ENCODE data around the gene PLCB3. TPM values are rescaled to one million over a fixed set of nuclear protein-coding genes. Genes with fewer than 3 reads are reported as not detected.

Gene PLCB3
- total RNA-seq, 1 donor from 2014 or later = 42.4 TPM

DNA sequence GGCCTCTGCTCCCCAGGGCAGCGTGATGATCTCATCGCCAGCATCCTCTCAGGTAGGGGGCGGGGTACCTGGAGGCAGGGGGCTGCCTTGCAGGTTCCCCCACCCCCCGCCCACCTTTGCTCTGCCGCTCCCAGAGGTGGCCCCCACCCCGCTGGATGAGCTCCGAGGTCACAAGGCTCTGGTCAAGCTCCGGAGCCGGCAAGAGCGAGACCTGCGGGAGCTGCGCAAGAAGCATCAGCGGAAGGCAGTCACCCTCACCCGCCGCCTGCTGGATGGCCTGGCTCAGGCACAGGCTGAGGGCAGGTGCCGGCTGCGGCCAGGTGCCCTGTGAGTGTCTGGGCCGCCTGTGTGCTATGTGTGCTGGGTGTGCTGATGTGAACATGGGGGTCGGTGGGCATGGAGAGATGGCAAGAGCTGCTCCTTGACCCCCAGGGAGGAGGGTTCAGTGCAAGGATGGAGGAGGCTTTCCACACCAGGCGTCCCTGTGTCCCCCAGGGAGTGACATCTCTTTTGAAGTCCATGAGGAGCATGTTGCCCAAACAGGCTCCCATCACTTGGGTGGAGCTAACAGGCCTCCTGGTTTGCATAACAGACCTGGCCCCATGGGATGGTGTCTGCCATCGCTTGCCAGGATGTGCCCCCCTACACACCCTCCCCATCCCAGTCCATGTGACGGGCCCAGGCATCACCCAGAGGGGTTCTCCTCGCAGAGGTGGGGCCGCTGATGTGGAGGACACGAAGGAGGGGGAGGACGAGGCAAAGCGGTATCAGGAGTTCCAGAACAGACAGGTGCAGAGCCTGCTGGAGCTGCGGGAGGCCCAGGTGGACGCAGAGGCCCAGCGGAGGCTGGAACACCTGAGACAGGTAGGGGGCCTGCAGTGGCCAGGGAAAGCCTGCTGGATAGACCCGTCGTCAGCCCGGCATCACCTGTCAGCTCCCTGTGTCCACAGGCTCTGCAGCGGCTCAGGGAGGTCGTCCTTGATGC, 14.1 kb downstream of the PLCB3 start:
- no peak for DNase-seq (ENCODE audit: low spot score)

DNA sequence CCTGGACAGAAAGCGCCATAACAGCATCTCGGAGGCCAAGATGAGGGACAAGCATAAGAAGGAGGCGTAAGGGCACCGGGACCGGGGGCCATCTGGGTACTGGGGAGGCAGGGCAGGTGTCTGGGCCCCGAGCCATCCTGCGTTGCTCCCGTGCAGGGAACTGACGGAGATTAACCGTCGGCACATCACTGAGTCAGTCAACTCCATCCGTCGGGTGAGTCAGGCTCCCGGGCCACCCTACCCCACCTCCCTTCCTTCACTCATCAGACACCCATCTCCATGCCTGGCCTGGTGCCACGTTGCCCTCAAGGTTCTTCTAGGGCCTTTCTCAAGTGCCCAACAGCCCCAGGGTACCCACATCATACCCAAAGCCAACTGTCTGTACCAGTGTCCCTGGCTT, 15.0 kb downstream of the PLCB3 start:
- no peak for DNase-seq (ENCODE audit: low spot score)

DNA sequence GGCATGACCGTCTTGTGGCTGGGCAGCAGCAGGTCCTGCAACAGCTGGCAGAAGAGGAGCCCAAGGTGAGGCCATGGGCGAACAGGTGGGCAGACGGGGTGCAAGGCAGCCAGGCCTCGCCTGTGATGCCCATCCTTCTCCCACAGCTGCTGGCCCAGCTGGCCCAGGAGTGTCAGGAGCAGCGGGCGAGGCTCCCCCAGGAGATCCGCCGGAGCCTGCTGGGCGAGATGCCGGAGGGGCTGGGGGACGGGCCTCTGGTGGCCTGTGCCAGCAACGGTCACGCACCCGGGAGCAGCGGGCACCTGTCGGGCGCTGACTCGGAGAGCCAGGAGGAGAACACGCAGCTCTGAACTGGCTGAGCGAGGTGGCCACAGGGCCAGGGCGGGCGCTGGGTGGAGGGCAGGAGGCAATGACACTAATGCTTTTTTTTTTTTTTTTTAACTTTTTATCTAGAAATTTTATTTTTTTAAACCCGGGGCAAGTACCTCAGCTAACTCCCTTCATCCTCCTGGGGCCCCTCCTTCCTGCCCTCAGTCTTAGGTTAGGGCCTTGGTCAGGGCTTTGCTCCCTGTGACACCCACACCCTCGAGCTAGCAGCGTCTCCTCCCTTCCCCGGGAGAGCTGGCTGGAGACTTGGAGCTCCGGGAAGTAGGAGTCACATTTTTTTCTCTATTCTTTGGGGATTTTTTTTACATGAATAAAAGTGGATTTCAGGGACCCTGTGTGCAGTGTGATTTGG, 16.0 kb downstream of the PLCB3 start:
- DNase-seq (ENCODE audit: low spot score) = no peak

DNA sequence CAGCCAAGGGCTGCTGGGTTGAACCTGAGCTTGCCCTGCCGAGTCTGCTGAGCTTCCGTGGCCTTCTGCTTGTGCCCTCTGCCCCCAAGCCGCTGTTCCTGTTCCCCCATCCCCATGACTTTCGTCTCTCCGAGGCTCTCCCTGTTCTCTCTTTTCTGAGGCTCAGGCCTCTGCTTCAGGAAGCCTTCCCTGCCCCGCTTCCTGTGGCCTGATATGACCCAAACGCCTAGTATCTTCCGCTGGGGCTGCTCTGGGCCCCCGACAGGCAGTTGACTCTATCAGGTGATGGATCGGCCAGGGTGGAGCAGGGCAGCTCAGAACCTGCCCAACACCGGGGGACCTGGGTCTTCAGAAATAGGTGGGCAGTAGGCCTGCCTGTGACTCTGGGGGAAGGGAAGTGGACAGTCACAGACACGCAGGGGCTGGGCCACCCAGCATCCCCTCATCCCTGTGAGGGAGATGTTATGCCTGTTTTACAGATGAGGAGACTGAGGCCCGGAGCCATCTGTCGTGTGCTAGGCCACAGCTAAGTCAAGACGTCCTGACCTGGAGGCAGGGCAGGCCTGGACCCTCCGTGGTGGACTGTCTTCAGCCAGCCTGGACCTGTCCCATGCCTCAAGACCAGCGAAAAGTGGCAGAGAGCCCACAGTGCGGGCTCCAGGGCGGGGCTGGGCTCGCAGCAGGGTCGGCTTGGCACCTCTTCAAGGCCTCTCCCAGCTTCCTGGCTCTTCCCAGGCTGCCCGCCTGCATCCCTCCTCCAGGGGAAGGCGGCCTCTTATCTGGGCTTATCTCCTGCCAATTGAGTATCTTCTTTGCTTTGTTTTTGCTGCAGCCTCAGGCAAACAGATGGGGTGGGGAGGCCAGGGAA, 16.9 kb downstream of the PLCB3 start:
- peak; percentile 73 for DNase-seq (ENCODE audit: low spot score)

DNA sequence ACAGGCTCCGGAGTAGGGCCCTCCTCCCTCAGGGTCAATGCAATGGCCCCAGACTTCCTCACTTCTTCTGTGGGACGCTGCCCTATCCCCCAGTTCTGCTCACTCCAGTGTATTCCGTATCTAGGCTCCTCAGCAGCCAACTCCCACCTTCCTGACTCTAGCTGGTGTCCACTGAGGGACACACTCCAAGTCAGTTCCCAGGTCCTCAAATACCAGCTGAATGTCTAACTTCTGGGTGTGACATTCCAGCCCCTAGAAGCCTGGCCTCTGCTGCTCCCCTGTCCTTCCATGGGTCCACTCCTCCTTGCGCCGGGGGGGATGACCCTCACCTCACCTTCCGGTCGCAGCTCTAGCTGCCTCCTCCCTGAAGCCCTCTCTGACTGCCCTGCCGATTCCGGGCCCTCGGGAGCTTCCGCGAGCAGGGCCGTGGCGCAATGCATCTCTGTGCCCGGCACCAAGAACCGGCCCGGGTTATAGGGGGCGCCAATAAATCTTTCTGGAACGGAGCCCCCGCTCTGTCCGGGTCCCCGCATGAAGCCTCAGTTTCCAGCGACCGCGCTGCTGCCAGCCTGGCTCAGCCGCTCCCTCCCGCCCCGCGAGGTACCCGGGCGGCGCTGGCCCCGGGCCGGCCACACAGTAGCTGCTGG, 17.7 kb downstream of the PLCB3 start:
- DNase-seq (ENCODE audit: low spot score) = peak; percentile 47

DNA sequence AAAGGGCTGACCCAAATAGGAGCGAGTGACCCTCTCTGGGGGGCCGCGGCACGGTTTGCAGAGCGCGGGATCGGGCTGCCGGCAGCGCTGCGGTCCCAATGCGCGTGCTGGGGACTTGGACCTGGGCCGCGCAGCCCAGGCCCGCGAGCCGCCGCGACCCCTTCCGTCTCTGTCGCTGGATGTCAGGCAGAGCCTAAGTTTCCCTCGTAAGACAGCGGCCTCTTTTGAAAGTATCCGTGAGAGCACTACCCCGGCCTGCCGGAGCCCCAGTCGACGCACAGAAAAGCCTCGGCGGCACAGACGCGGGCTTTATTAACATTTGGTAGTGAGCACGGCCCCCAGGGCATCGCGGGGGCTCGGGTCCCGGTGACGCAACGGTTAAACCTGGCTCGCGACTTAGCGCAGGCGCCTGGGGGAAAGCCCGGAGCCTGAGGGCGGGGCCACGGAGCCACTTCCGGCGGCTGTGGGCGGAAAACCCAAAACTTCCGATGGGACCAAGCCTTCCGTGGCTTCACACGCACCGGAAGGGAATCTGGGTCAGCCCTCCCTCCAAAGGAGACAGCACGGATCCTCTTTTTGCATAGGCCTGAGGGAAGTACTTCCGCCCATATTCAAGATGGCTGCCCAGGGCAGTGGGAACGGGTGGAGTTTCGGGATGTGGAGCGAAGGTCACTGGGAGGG, 18.4 kb downstream of the PLCB3 start:
- DNase-seq (ENCODE audit: low spot score) = peak; percentile 98

DNA sequence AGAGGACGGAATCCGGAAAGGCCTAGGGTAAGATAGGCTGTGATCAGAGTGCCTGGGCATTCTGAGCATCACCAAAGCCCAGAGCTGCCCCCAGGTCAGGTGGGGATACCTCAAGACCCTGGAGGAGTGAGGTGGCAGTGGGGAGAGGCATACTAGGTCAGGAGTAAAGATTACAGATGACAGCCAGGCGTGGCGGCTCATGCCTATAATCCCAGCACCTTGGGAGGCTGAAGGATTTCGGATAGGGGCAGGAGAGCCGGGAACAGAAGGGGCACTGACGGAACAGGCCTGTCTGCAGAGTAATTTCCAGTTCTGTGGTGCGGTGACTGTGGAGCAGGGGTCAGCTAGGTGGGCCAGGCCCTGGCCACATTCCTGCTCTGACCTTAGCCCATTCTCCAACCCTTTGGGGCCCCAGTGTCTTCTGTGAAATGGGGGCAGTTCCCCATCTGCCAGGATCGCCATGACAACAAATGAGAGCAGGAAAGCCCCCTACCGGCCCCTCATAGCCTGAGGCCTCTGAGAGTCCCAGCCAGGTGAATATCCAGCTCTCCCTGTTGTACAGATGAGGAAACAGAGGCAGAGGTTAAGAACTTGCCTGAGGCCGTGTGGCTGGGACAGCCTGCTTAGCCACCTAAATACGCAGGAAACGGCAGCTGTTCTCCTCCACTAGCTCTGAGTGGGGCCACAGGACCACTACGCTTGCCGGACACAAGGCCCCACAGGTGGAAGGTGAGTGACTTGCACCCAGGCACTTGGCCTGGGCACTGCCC, 23.9 kb downstream of the PLCB3 start:
- DNase-seq (ENCODE audit: low spot score) = no peak

DNA sequence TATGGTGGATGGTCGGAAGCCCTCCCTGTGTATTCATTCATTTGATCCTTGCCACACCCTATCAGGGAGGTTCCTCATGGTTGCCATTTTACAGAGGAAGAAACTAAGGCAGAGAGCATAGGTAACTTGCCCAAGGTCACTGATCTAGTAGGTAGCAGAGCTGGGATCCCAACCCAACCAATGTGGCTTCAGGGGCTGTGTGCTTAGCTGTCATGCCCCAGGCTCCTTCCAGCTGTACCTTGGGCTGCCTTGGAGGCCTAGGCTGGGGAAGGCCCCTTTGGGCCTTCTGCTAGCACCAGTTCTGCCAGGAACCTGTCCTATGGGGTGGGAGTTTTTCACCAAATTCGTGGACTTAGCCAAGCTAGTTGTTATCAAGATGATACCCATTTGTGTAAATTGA, 24.5 kb downstream of the PLCB3 start:
- no peak for DNase-seq (ENCODE audit: low spot score)

DNA sequence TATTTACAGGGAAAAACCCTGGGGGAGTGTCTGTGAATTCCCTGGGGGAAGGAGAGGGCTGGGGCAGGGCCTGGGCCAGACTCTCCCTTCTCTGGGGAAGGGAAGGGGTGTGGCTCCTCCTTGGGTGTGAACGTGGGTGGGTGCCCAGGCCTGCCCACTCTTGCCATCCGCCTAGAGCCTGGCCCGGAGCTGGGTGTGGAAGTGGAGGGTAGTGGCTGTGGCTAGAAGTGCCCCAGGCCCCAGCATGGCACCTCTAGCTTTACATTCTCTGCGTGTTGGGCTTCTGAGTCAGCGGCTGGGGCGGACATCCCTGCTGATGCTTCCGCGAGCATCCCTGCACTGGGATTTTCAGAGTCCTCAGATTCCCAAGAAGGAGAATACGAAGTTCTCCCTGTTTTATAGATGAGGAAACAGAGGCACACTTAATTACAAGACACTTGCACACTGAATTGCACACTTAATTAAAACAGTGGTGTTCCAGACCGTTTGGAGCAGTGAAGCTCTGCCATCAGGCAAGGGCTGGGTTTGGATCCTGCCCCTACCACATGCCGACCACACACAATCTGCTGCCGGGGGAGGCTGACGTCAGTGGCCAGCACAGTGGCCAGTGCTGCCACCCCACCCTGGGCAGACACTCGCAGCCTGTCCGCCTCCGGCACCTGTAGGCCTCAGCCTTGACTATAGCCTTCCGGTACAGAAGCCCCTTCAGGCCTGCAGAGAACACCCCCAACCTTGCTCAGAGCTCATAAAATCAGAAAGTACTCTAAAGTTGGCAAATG, 25.5 kb downstream of the PLCB3 start:
- no peak for DNase-seq (ENCODE audit: low spot score)

DNA sequence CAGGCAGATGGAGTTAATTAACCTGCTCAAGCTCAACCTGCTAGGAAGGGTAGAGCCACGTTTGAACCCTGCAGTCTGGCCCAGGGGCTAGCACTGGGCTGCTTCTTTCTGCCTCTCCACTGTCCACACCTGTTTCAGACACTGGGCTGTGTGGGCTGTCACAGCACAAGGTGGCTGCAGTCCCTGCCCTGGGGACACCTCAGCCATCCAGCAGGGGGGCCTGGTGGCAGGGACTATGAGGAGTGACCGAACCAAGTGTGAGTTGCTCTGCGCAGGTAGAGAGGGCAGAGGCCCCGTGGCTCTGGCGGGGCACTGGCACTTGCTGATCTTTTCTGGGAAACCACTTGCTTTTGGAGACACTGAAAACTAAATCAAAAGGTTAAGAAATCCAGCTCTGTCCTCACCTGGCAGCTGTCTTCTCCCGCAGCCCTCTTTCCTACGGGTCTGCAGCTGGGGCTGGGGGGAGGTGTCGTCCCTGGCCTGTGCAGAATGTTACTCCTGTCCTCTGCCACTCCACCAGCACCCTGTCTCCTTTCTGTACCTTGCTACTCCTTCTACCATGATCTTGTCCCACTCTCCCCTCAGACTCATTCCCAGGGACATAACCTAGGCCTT, 27.4 kb downstream of the PLCB3 start:
- DNase-seq (ENCODE audit: low spot score) = no peak

DNA sequence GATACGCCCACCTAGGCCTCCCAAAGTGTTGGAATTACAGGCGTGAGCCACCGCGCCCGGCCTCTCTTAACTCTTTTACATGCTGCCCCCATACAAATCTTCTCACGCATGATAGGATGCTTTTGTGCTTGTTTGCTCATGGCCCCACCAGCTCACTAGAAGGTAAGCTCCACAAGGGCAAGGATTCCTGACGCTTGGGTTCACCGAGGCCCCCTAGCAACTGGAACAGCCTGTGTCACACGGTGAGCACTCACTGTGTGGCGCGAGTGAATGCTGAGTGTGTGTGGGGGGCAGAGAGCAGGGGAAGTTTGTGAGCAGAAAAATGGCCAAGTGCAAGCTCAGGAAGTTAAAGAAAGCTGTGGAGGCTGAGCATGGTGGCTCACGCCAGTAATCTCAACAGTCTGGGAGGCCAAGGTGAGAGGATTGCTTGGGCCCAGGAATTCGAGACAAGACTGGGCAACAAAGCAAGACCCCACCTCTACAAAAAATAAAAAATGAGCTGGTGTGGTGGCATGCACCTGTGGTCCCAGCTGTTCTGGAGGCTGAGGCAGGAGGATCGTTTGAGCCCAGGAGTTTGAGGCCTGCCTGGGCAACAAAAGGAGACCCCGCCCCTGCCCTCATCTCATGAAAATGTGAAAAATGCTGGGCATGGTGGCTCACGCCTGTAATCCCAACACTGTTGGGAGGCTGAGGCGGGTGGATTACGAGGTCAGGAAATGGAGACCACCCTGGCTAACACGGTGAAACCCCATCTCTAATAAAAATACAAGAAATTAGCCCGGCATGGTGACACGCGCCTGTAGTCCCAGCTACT, 30.8 kb downstream of the PLCB3 start:
- no peak for DNase-seq (ENCODE audit: low spot score)

DNA sequence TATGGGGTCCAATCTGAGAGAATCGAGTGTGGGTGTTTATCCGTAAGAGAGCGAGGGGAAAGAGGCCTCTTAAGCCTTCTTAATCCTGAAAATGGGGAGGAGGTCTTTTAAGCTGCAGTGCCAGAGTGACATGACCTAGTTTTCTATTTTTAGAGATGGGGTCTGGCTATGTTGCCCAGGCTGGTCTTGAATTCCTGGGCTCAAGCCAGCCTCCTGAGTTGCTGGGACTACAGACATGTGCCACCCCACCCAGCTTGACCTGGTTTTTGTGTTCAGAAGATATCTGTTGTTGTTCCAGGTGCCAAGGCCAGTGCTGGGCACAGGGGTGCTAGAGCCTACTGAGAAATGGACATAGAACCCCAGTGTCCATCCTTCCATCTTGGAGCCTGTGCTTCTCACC, 31.8 kb downstream of the PLCB3 start:
- no peak for DNase-seq (ENCODE audit: low spot score)

DNA sequence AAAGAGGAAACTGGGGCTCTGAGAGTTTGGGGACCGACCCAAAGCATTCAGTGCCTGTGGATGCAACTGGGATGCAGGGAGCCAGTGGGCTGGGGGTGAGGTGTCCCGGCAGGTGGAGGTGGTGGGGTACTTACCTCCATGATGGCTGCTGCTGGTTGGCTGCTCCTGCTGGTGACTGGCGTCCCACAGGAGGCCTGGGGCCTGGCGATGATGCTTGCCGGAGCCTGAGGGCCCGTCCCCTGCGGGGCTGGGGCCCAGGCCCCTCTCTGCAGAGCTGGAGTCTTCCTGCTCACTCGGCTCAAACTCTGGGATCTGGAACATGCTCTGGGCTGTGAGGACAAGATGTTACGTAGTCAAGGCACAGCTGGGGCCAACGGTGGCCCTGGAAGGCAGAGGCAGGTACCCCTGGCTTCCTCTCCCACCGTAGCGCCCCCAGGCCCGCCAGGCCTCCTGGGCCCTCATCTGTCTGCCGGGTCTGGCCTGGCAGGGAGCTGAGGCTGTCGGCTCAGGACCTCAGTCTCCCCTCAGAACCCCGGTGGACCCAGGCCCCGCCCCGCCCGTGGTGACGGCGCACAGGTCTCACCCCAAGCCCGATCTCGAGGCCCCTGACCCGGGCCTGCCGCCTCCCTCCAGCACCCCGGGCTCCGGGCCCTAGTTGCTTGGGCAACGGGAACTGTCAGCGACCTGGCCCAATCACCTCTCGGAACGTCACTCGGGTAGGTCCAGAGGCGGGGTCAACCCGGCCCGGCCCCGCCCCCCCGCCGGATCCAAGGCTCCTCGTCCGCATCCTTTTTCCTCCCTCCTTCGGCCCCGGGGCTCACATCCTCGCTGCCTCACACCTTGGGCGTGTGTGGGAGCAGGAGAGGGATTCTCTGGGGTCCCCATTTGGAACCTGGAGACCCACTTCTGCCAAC, 33.0 kb downstream of the PLCB3 start, which contains the start of gene BAD:
TSS of gene BAD (minus strand) at position 618 of the 914 bp plus-strand sequence. CDS start at position 321, 297 bp downstream.
- peak; percentile 96 for DNase-seq (ENCODE audit: low spot score)

DNA sequence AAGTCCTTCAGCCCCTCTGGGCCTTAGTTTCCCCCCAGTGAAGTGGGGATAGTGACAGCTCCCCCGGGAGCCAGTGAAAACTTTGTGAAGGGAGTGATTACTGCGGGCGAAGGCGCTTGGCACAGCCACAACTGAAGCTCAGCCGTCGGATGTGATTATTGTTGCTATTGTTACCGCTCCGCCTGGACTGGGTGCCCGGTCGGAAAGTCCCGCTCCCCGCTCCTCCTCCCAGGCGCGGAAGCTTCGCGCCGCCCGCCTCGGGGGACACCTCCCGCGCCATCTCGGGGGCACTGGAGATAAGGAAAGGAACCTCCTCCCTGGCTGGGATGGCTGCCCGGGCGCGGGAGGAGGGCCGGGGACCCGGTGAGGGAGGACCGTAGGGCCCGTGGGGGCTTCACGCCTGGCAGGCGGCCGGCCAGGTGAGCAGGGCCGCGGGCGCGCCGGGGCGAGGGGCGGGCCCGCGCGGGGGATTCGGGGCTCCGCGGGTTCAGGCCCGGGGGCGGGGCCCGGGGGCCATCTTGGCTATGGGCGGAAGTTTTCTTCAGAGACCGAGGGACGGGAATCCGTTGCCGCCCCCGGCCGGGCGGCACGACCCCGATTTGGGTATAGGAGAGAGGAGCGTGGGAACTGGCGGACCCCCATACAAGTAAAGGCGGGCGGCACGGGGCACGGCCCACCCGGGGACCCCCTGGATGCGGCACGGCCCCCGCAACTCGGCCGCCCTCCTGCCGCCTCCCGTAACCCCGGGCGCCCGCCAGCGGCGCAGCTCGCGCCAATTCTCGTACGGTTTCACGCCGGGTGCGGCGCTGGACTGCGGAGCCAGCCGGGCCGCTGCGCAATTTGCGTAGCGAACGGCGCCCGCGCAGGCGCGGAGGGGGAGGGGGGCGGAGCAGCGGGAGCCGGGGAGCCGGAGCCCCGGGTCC, 33.9 kb downstream of the PLCB3 start, which contains the start of gene GPR137:
TSS of gene GPR137 (plus strand) at position 887 of the 923 bp plus-strand sequence. CDS start 677 bp downstream, outside the sequence.
- peak; percentile 85 for DNase-seq (ENCODE audit: low spot score)
